Activated T-cell treated with anti-CD3 and anti-CD28 coated beads for 48 hours (primary cell): ENCODE measurements around the gene ZNF322.

Source experiments
- DNase-seq: peaks from one replicate; pipeline ENCODE4 v3.0.0-alpha.2; 2020; ENCODE audit warnings: low read depth

ZNF322 gene

GRCh38 chr6:26588965-26589364 lies 70.6 kb downstream of the ZNF322 start:
- DNase-seq = no peak
